Mesothelial cell of epicardium (in vitro differentiated cells): ENCODE results near the gene PRPS2. TPM values are rescaled to one million over a fixed set of nuclear protein-coding genes. Genes with fewer than 3 reads are reported as not detected.

ENCODE experiments used
- DNase-seq, 2 experiments: peaks; one replicate each; pipeline ENCODE4 v3.0.0; 2021; ENCODE audit warnings: low spot score in 2 of 2; ENCODE audit not compliant: unreplicated experiment in 2 of 2
- H3K27ac Mint-ChIP-seq: 2 replicates; pipeline ENCODE4 v1.8.0; 2021; ENCODE audit warnings: mixed read lengths
- H3K27me3 Mint-ChIP-seq: 2 replicates; pipeline ENCODE4 v1.8.0; 2021; ENCODE audit warnings: low read depth, mixed read lengths
- H3K36me3 Mint-ChIP-seq: 2 replicates; pipeline ENCODE4 v1.8.0; 2021; ENCODE audit warnings: mixed read lengths
- H3K4me1 Mint-ChIP-seq: 2 replicates; pipeline ENCODE4 v1.8.0; 2021; ENCODE audit warnings: mixed read lengths
- H3K4me3 Mint-ChIP-seq: 2 replicates; pipeline ENCODE4 v1.8.0; 2021; ENCODE audit warnings: mild to moderate bottlenecking, moderate library complexity, mixed read lengths
- H3K9me3 Mint-ChIP-seq: 2 replicates; pipeline ENCODE4 v1.8.0; 2021; ENCODE audit warnings: mixed read lengths
- total RNA-seq: library from RNA; stranded (reverse); gene quantifications from 3 replicates; pipeline ENCODE4 v1.2.1, GENCODE V29; 2021
- TF ChIP-seq, protein P1 (sequence below): fragments of 200-600 bp; sonication (generic); IDR thresholded peaks from one replicate; pipeline ENCODE4 v1.5.0; 2021; ENCODE audit warnings: antibody characterized with exemption; ENCODE audit not compliant: unreplicated experiment

The PRPS2 gene
- total RNA-seq, 1 donor from 2014 or later, result 14.3 TPM

DNA sequence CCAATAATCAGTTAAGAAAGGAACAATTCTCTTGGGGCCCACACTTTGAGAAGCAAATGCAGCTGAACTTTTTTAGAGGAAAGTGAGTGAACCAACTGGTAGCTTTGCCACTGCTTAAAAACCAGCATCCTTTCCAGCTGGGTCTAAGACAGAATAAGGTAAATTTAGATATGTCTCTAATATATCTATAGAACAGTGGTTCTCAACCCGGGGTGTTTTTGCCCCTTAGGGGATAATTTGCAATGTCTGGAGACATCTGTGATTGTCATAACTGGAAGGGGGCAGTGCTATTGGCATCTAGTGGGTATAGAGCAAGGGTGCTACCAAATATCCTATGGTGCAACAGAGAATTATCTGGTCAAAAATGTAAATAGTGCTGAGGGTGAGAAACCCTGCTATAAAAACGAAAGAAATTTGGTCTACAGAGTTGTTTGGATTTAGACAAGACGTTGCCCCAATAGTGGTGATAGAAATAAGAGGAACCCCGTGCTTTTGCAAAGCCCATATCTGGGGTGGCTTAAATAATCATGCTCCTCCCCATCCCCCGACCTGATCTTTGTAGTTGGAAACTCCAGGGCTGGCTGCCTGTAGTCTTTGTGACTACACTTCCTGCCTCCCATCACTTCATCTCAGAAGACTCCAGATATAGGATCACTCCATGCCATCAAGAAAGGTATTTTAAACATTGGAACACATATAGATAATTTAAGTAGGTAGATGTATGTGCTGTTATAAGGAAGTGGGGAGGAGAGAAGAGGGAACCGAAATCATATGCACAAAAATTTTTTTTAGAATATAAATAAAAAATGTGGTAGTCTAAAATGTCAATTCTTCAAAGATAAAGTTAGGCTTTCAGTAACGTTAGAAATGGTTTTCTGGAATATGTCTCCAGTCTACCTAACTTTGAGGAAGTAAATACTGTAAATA is 75.5 kb downstream of the PRPS2 start, which contains the start of gene TLR7:
TLR7 (plus strand) TSS at position 622 of the 927 bp plus-strand sequence. CDS start 507 bp downstream, outside the sequence.
- Mint-ChIP-seq H3K27me3 (no peaks in the 10 kb centered on the region), H3K4me1 (no peaks in the 10 kb centered on the region), H3K36me3 (no peaks in the 10 kb centered on the region), H3K27ac (no peak within 1 kb of the TSS), H3K9me3 (peaks cover 38% of the 10 kb centered on the region), H3K4me3 (no peak within 1 kb of the TSS)
- DNase-seq, result no peak
- TF ChIP-seq, protein P1, sequence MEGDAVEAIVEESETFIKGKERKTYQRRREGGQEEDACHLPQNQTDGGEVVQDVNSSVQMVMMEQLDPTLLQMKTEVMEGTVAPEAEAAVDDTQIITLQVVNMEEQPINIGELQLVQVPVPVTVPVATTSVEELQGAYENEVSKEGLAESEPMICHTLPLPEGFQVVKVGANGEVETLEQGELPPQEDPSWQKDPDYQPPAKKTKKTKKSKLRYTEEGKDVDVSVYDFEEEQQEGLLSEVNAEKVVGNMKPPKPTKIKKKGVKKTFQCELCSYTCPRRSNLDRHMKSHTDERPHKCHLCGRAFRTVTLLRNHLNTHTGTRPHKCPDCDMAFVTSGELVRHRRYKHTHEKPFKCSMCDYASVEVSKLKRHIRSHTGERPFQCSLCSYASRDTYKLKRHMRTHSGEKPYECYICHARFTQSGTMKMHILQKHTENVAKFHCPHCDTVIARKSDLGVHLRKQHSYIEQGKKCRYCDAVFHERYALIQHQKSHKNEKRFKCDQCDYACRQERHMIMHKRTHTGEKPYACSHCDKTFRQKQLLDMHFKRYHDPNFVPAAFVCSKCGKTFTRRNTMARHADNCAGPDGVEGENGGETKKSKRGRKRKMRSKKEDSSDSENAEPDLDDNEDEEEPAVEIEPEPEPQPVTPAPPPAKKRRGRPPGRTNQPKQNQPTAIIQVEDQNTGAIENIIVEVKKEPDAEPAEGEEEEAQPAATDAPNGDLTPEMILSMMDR, result no peak

DNA sequence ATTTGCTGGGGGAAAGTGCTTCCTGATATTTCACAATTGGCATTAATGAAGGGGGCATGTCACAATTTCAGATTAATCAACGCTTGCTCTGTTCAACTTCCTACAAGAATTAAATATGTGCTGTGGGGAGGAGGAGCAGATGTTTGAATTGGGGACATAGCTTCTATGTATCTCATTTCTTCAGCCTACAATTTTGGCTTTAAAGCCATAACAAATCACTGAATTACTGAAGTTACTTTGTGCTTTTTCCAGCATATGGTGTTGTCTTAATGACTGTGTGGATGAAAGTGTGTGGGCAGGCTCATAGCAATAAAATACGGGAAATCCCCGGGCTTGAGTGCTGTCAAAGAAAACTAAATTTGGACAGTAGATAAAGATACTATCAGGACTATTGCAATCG is 76.5 kb downstream of the PRPS2 start:
- no peaks in the 10 kb centered on the region for H3K27me3 Mint-ChIP-seq
- DNase-seq, result no peak
- H3K9me3 Mint-ChIP-seq, result peaks cover 35% of the 10 kb centered on the region
- no peaks in the 10 kb centered on the region for H3K36me3 Mint-ChIP-seq
- no peaks in the 10 kb centered on the region for H3K4me1 Mint-ChIP-seq
- no peak overlapping the region for H3K27ac Mint-ChIP-seq
- TF ChIP-seq, protein P1, result no peak
- no peak overlapping the region for H3K4me3 Mint-ChIP-seq

DNA sequence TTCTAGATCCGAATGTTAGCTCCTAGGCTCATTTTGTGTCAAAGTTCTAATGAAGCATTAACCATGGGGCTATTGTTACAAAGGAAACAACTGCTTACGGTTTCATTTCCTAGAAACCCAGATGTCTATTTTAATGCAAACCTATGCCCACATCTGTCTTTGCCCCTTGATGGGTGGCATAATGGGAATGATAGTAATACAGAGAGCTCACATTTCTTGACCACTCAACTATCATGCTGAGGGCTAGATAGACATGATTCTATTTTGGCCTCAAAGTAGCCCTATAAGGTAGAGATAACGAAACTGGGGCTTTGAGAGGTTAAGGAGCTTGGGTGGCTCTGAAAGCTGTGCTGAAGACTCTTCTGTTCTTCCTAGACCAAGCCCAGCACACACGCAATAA is 77.5 kb downstream of the PRPS2 start:
- TF ChIP-seq, protein P1, result no peak
- no peak overlapping the region for H3K4me3 Mint-ChIP-seq
- H3K9me3 Mint-ChIP-seq, result peaks cover 38% of the 10 kb centered on the region
- H3K36me3 Mint-ChIP-seq, result no peaks in the 10 kb centered on the region
- H3K27me3 Mint-ChIP-seq, result no peaks in the 10 kb centered on the region
- H3K4me1 Mint-ChIP-seq, result no peaks in the 10 kb centered on the region
- no peak for DNase-seq
- H3K27ac Mint-ChIP-seq, result no peak overlapping the region

DNA sequence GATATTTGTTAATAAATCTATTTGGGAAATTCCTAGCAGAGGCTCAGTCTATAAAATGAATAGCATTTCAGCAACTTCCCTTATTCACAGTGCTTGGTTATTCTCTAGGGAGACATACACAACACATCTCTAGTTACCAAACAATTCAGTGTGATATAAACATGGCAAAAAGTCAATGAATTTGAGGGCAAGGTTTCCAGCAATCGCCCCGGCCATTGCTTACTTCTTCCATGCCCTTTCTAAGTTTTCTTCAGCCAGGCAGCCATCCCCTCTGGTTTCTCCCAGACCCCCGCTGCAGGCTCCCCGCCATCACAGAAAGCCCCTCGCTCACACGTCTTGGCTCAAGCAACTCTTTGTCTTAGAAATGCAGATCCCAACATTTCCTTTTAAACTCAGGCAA is 80.0 kb downstream of the PRPS2 start:
- TF ChIP-seq, protein P1, result no peak
- H3K27me3 Mint-ChIP-seq, result no peaks in the 10 kb centered on the region
- no peak overlapping the region for H3K4me3 Mint-ChIP-seq
- H3K36me3 Mint-ChIP-seq, result no peaks in the 10 kb centered on the region
- peaks cover 44% of the 10 kb centered on the region for H3K9me3 Mint-ChIP-seq
- H3K4me1 Mint-ChIP-seq, result no peaks in the 10 kb centered on the region
- H3K27ac Mint-ChIP-seq, result no peak overlapping the region
- DNase-seq, result no peak

DNA sequence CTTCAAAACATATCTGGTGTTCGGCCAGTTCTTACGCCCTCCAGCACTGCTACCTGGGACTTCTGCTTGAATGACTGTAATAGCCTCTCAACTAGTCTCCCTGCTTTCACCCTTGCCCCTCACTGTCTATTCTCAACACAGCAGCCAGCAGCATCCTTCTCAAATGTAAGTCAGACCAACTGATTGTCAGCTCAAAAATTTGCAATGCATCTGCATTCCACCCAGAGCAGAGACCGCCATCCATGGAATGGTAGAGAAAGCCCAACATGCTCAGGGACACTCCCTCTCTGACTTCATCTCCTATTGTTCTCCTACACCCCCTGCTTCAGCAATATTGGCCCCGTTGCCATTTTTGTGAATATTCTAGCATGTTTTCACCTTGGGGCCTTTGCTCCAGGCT is 81.5 kb downstream of the PRPS2 start:
- H3K27me3 Mint-ChIP-seq, result no peaks in the 10 kb centered on the region
- TF ChIP-seq, protein P1, result no peak
- no peak overlapping the region for H3K4me3 Mint-ChIP-seq
- no peaks in the 10 kb centered on the region for H3K36me3 Mint-ChIP-seq
- H3K27ac Mint-ChIP-seq, result no peak overlapping the region
- H3K9me3 Mint-ChIP-seq, result peaks cover 36% of the 10 kb centered on the region
- H3K4me1 Mint-ChIP-seq, result peaks cover 4% of the 10 kb centered on the region
- no peak for DNase-seq

Other genes starting within 250 kb of the PRPS2 start
- 0.04 TPM in 2 of 3 replicates, not detected in the other for gene TLR7, start 75.7 kb downstream of the PRPS2 start, total RNA-seq
- not detected in 3 replicates for gene TLR8, start 115.2 kb downstream of the PRPS2 start, total RNA-seq
- 2,120 to 2,167 TPM (median 2,121 TPM) in 3 replicates for gene TMSB4X, start 183.7 kb downstream of the PRPS2 start, total RNA-seq